22Rv1 (cell line): ENCODE data around the gene IFI35.

Source experiments
- ZFX ChIP-seq: fragments of 450-650 bp; IDR thresholded peaks from 2 replicates; pipeline ENCODE4 v1.6.1; 2017; ENCODE audit warnings: antibody characterized with exemption, borderline replicate concordance
- TF ChIP-seq, protein P1 (sequence below): fragments of 450-650 bp; IDR thresholded peaks from 2 replicates; pipeline ENCODE4 v1.5.1; 2017; ENCODE audit warnings: mild to moderate bottlenecking

DNA sequence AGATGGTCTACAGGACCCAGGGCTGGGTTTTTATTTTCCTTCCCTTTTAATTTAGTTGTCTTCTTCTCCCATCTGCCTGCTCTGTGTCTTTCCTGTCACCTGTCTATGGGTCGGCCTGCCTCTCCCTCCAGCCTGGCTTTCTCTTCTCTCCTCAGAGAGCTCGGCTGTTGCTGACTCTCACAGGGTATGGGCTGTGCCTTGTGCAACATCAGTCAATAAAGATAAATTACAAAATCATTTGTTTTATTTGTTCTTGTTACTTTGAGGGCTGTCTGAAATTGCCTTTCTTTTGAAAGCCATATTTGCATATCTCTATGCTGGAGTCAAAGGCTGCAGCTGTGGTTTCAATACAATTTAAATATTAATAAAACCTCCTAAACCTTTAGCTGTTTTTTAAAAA, 34.1 kb downstream of the IFI35 start:
- TF ChIP-seq, protein P1, sequence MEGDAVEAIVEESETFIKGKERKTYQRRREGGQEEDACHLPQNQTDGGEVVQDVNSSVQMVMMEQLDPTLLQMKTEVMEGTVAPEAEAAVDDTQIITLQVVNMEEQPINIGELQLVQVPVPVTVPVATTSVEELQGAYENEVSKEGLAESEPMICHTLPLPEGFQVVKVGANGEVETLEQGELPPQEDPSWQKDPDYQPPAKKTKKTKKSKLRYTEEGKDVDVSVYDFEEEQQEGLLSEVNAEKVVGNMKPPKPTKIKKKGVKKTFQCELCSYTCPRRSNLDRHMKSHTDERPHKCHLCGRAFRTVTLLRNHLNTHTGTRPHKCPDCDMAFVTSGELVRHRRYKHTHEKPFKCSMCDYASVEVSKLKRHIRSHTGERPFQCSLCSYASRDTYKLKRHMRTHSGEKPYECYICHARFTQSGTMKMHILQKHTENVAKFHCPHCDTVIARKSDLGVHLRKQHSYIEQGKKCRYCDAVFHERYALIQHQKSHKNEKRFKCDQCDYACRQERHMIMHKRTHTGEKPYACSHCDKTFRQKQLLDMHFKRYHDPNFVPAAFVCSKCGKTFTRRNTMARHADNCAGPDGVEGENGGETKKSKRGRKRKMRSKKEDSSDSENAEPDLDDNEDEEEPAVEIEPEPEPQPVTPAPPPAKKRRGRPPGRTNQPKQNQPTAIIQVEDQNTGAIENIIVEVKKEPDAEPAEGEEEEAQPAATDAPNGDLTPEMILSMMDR, result no peak
- TF ChIP-seq ZFX, result no peak
